GM18858 (cell line): Measurements from ENCODE around the gene RUNX1.
"Not testable (repeated sequence)": the region's sequence is repeated elsewhere in the genome, so short reads cannot be mapped to it uniquely, and the experiment has no call there.

Experiments used
- ATAC-seq: cut with Tn5 transposase; IDR thresholded peaks from one replicate; pipeline ENCODE4 v1.9.1; 2021; ENCODE audit not compliant: unreplicated experiment

Gene RUNX1

GRCh38 chr21:34994766-34995631, 54.1 kb downstream of the RUNX1 start:
- no peak for ATAC-seq

- ATAC-seq, result not testable (repeated sequence)
Observed at GRCh38 chr21:34993521-34993921, 55.6 kb downstream of the RUNX1 start.

- no peak for ATAC-seq
Observed at GRCh38 chr21:34992736-34993398, 56.2 kb downstream of the RUNX1 start.

GRCh38 chr21:34992180-34992579, 56.9 kb downstream of the RUNX1 start:
- ATAC-seq, result no peak

GRCh38 chr21:34991366-34991957, 57.6 kb downstream of the RUNX1 start:
- ATAC-seq, result no peak

- no peak for ATAC-seq
Observed at GRCh38 chr21:34990842-34991241, 58.3 kb downstream of the RUNX1 start.

GRCh38 chr21:34989337-34990151, 59.6 kb downstream of the RUNX1 start:
- no peak for ATAC-seq

- ATAC-seq, result no peak
Observed at GRCh38 chr21:34988625-34989024, 60.5 kb downstream of the RUNX1 start.

- ATAC-seq, result no peak
Observed at GRCh38 chr21:34988139-34988538, 61.0 kb downstream of the RUNX1 start.

- ATAC-seq, result no peak
Observed at GRCh38 chr21:34987501-34988072, 61.5 kb downstream of the RUNX1 start.

- peak; percentile 69 for ATAC-seq
Observed at GRCh38 chr21:34986561-34987500, 62.3 kb downstream of the RUNX1 start.

GRCh38 chr21:34984356-34985058, 64.6 kb downstream of the RUNX1 start:
- no peak for ATAC-seq

GRCh38 chr21:34983680-34984086, 65.4 kb downstream of the RUNX1 start:
- ATAC-seq, result no peak

GRCh38 chr21:34981791-34982190, 67.3 kb downstream of the RUNX1 start:
- no peak for ATAC-seq

- no peak for ATAC-seq
Observed at GRCh38 chr21:34980423-34981115, 68.5 kb downstream of the RUNX1 start.

- no peak for ATAC-seq
Observed at GRCh38 chr21:34979383-34979782, 69.7 kb downstream of the RUNX1 start.

GRCh38 chr21:34977333-34977732, 71.8 kb downstream of the RUNX1 start:
- ATAC-seq, result no peak

GRCh38 chr21:34974162-34974981, 74.7 kb downstream of the RUNX1 start:
- ATAC-seq, result peak; percentile 77
